HL-60 (cell line): ENCODE results near the gene PHF14.

Experiments
- DNase-seq, 2 experiments: peaks; one replicate each; pipeline ENCODE4 v3.0.0-alpha.2; 2010 to 2020; ENCODE audit warnings: low read depth in 1 of 2, low spot score in 1 of 2
- H3K27ac ChIP-seq: fragments of 250-450 bp; sonication (Bioruptor Pico); replicated peaks from 2 replicates; pipeline ENCODE4 v1.5.1; 2020; ENCODE audit warnings: mild to moderate bottlenecking, moderate library complexity
- H3K27me3 ChIP-seq: fragments of 250-450 bp; sonication (Bioruptor Pico); 2 replicates; pipeline ENCODE4 v1.5.1; 2021; ENCODE audit warnings: mild to moderate bottlenecking, moderate library complexity; ENCODE audit not compliant: insufficient read depth, poor library complexity, severe bottlenecking
- H3K4me3 ChIP-seq: replicated peaks from 2 replicates; pipeline ENCODE4 v1.5.1; 2011; ENCODE audit warnings: mild to moderate bottlenecking, control low read depth, low read length; ENCODE audit not compliant: insufficient read depth
- GABPA ChIP-seq: IDR thresholded peaks from 2 replicates; pipeline ENCODE4 v1.6.1; 2012; ENCODE audit warnings: low read depth
- POLR2AphosphoS5 ChIP-seq: IDR thresholded peaks from 2 replicates; pipeline ENCODE4 v1.6.1; 2012; ENCODE audit warnings: low read depth
- REST ChIP-seq: IDR thresholded peaks from 2 replicates; pipeline ENCODE4 v1.6.1; 2012; ENCODE audit warnings: low read depth; ENCODE audit not compliant: insufficient replicate concordance
- SPI1 ChIP-seq: IDR thresholded peaks from 2 replicates; pipeline ENCODE4 v1.6.1; 2012; ENCODE audit warnings: low read depth, mild to moderate bottlenecking, borderline replicate concordance
- TF ChIP-seq, protein P1 (sequence below): IDR thresholded peaks from one replicate; pipeline ENCODE4 v1.5.1; 2011; ENCODE audit warnings: low read length, control low read depth, inconsistent platforms; ENCODE audit not compliant: insufficient read depth

The PHF14 gene

GRCh38 chr7:11213266-11213665 is 239.6 kb downstream of the PHF14 start:
- no peaks in the 10 kb centered on the region for H3K27me3 ChIP-seq
- no peak overlapping the region for H3K27ac ChIP-seq
- no peak overlapping the region for H3K4me3 ChIP-seq
- no peak for DNase-seq
- TF ChIP-seq SPI1 = no peak
- TF ChIP-seq REST = no peak
- TF ChIP-seq, protein P1, sequence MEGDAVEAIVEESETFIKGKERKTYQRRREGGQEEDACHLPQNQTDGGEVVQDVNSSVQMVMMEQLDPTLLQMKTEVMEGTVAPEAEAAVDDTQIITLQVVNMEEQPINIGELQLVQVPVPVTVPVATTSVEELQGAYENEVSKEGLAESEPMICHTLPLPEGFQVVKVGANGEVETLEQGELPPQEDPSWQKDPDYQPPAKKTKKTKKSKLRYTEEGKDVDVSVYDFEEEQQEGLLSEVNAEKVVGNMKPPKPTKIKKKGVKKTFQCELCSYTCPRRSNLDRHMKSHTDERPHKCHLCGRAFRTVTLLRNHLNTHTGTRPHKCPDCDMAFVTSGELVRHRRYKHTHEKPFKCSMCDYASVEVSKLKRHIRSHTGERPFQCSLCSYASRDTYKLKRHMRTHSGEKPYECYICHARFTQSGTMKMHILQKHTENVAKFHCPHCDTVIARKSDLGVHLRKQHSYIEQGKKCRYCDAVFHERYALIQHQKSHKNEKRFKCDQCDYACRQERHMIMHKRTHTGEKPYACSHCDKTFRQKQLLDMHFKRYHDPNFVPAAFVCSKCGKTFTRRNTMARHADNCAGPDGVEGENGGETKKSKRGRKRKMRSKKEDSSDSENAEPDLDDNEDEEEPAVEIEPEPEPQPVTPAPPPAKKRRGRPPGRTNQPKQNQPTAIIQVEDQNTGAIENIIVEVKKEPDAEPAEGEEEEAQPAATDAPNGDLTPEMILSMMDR = no peak
- no peak for TF ChIP-seq POLR2AphosphoS5
- no peak for TF ChIP-seq GABPA

GRCh38 chr7:11216276-11216675 is 242.6 kb downstream of the PHF14 start:
- no peak for DNase-seq
- Histone ChIP-seq H3K27me3 (no peaks in the 10 kb centered on the region), H3K27ac (no peak overlapping the region), H3K4me3 (no peak overlapping the region)
- TF ChIP-seq REST (no peak), SPI1 (no peak), POLR2AphosphoS5 (no peak), GABPA (no peak)
- TF ChIP-seq, protein P1 = no peak

GRCh38 chr7:11217848-11218565 is 244.3 kb downstream of the PHF14 start:
- TF ChIP-seq POLR2AphosphoS5 (no peak), SPI1 (no peak), REST (no peak)
- TF ChIP-seq, protein P1 = no peak
- DNase-seq = no peak
- Histone ChIP-seq H3K27me3 (no peaks in the 10 kb centered on the region), H3K27ac (no peak overlapping the region), H3K4me3 (no peak overlapping the region)
